ENCODE measurements around the gene RNF217.
"Not testable (repeated sequence)": the region's sequence is repeated elsewhere in the genome, so short reads cannot be mapped to it uniquely, and the experiment has no call there.

The RNF217 gene, protein sequence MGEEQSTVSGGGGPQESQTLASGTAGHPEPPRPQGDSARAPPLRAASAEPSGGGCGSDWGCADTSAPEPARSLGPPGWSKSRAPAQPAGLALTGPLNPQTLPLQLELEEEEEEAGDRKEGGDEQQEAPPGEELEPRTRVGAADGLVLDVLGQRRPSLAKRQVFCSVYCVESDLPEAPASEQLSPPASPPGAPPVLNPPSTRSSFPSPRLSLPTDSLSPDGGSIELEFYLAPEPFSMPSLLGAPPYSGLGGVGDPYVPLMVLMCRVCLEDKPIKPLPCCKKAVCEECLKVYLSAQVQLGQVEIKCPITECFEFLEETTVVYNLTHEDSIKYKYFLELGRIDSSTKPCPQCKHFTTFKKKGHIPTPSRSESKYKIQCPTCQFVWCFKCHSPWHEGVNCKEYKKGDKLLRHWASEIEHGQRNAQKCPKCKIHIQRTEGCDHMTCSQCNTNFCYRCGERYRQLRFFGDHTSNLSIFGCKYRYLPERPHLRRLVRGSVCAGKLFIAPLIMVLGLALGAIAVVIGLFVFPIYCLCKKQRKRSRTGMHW

GRCh38 chr6:124961777-124962638 lies at the start of gene RNF217:
Gene RNF217 (plus strand): TSS chr6:124962437. CDS start chr6:124962545, 108 bp downstream.
- DNase-seq (ENCODE audit: low read depth in 1 of 2, low spot score in 1 of 2): no peak

DNA sequence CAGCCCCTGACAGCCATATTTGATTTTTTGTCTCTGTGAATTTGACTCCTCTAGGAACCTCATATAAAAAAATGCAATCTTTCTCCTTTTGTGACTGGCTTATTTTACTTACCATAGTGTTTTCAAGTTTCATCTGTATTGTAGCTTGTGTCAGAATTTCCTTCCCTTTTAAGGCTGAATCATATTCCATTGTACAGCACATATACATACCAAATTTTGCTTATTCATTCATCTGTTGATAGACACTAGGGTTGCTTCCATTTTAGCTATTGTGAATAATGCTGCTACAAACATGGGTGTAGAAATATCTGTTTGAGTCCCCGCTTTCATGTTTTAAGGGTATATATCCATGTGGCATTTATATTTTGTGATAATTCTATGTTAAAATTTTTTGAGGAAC lies 49.2 kb upstream of the RNF217 start:
- no peak for DNase-seq (ENCODE audit: low read depth in 1 of 2, low spot score in 1 of 2)

GRCh38 chr6:124917769-124918168 lies 44.5 kb upstream of the RNF217 start:
- no peak for DNase-seq (ENCODE audit: low read depth in 1 of 2, low spot score in 1 of 2)

- not testable (repeated sequence) for DNase-seq (ENCODE audit: low read depth in 1 of 2, low spot score in 1 of 2)
Observed at GRCh38 chr6:124919703-124920102, 42.5 kb upstream of the RNF217 start.

- no peak for DNase-seq (ENCODE audit: low read depth in 1 of 2, low spot score in 1 of 2)
Observed at GRCh38 chr6:124924333-124924759, 37.9 kb upstream of the RNF217 start.

GRCh38 chr6:124926435-124926834 lies 35.8 kb upstream of the RNF217 start:
- no peak for DNase-seq (ENCODE audit: low read depth in 1 of 2, low spot score in 1 of 2)

DNA sequence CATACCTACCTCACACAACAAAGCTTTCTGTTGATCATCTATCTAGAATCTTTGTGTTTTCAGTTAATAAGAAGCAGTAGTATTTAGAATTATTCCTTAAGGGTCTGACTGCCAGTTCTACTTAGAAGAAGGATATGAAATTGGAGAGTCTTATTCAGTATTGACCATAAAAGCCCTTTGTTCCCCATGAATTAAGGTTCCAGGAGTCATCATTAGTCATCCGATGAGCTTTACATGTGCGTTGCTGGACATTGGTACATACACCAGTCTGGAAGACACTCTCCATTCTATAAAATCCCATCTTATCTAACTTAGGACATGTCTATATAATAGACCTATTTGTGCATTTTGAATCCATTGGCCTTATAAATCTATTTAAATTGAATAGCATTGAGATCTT lies 34.4 kb upstream of the RNF217 start:
- DNase-seq (ENCODE audit: low read depth in 1 of 2, low spot score in 1 of 2): no peak

DNA sequence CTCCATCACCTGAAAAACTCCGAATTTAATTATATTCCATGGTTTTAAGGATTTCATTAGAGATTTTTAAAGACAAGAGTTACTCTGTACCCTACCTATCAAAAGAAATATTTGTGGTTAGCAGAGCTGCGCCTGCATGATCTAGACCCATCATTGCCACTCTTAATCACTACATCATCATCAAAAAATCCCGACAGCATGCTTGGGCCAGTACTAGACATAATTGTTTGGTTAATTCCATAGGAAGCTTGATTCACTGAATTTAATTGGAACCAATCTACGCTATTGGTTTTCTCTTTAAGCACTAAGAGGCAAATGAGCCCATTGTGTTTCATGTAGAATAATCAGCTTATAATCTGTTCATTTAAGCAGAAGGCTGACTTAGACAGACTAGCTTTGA lies 33.4 kb upstream of the RNF217 start:
- DNase-seq (ENCODE audit: low read depth in 1 of 2, low spot score in 1 of 2): no peak

DNA sequence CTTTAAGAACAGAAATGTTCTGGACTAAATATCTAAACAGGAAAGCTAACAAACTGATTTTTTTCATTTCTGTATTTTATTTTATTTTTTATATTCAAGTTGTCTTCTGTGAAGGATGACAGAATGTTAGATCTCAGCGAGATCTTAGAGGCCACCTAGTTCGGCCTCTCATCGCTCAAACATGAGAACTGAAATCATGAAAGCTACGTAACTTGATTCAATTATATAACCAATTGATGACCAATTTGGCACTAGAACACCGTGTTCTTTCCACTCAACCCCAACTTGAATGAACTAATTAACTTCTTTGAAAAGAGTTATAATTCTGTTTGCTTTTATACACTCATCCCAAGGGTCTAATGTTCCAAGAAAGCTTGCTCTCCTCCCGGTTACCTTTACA lies 24.6 kb upstream of the RNF217 start:
- DNase-seq (ENCODE audit: low read depth in 1 of 2, low spot score in 1 of 2): no peak

GRCh38 chr6:124941259-124941658 lies 21.0 kb upstream of the RNF217 start:
- no peak for DNase-seq (ENCODE audit: low read depth in 1 of 2, low spot score in 1 of 2)

GRCh38 chr6:124943658-124944057 lies 18.6 kb upstream of the RNF217 start:
- DNase-seq (ENCODE audit: low read depth in 1 of 2, low spot score in 1 of 2): no peak

DNA sequence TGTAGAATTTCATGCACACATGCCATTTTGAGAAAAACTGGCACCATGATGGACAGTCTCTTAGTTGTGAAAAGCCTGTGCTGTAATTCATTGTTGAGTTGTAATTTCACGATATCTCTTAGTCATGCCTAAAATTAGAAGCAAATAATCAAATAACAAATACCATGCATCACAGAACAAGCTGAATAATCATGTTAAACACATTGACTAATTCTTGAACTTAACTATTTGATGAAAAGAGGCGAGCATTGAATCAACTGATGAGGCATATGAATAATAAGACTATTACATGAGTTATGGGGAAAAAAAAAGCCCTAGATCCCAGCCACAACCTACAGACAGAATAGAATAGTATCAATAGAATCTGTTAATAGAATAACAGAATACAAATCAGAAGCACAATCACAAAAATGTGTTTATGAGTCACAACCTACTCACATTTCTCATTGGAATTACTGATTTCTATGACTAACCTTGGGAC lies 14.2 kb upstream of the RNF217 start:
- no peak for DNase-seq (ENCODE audit: low read depth in 1 of 2, low spot score in 1 of 2)

DNA sequence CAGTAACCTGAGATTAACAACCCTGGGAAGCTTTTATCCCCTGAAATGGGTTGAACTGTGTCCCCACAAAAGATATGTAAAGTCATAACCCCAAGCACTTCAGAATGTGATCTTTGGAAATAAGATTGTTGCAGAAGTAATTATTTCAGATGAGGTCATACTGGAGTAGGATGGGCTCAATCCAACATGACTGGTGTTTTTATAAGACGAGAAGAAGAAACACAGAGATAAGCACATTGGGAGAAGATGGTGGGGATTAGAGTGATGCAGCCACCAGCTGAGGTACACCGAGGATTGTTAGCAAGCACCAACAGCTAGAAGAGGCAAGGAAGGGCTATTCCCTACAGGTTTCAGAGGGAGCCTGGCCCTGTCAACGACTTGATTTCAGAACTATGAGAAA lies 12.5 kb upstream of the RNF217 start:
- no peak for DNase-seq (ENCODE audit: low read depth in 1 of 2, low spot score in 1 of 2)

GRCh38 chr6:124953808-124954207 lies 8.4 kb upstream of the RNF217 start:
- no peak for DNase-seq (ENCODE audit: low read depth in 1 of 2, low spot score in 1 of 2)

- DNase-seq (ENCODE audit: low read depth in 1 of 2, low spot score in 1 of 2): no peak
Observed at GRCh38 chr6:124955108-124955856, 7.0 kb upstream of the RNF217 start.

DNA sequence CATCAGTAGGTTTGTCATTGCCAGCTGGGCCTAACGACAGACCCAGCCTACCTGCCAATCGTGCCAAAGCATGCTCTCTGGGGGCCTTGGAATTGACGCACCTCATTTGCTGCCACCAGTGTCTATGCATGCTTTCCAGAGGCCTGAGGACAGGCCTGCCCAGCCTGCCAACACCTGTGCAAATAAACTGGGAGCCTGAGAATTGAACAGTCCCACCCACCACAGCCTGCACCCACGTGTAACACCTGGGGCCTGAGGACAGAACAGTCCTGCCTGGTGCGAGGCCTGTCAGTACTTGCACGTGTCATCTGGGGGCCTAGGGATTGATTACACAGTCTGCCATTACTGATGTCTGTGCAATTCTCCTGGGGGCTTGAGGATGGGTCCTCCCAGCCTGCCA lies 6.2 kb upstream of the RNF217 start:
- no peak for DNase-seq (ENCODE audit: low read depth in 1 of 2, low spot score in 1 of 2)

GRCh38 chr6:124958149-124958548 lies 4.1 kb upstream of the RNF217 start:
- no peak for DNase-seq (ENCODE audit: low read depth in 1 of 2, low spot score in 1 of 2)

DNA sequence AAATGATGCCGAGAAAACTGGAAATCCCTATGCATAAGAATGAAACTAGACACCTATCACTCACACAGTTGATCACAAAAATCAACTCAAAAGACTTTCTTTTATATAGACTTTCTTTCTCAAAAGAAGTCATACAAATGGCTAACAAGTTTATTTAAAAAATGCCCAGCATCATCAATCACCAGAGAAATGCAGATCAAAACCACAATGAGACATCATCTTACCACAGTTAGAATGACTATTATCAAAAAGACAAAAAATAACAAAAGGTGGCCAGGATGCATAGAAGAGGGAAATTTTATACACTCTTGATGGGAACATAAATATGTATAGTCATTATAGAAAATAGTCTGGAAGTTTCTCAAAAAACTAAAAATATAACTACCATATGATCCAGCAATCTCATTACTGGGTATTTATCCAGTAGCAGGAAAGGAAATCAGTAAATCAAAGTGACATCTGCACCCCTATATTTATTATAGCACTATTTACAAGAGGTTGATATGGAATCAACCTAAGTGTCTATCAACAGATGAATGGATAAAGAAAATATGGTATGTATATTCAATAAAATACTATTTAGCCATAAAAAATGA lies 3.4 kb upstream of the RNF217 start:
- no peak for DNase-seq (ENCODE audit: low read depth in 1 of 2, low spot score in 1 of 2)

DNA sequence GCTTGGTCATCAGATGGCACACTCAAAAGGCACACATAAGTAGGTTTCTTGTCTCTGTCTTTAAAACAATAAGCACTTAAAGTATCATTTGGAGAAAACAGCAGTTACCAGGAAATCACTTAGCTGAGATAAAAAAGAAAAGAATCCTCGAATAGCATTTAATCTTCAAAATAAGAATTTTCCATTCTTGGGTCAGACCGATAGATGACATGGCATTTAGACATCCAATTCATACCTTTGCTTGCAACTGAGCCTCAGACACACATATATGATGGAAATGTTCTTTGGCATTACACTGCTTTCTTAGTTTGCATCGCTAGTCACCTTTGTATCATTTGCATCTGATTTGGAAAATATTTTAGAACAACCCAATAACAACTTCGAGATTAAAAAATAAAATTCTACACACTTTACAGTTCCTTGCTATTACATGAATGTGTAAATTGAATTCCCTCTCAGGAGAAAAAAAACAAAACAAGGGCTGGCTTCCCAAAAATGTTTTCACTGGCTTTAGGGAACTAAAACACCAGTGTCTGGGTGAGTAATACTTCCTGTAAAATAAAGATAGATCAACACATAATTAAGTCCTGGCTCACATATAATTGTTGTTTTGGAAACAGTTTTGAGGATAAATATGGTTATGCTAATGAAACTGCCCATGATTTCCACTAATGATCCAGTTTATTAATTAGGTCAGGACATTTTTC lies 1.3 kb upstream of the RNF217 start:
- no peak for DNase-seq (ENCODE audit: low read depth in 1 of 2, low spot score in 1 of 2)

DNA sequence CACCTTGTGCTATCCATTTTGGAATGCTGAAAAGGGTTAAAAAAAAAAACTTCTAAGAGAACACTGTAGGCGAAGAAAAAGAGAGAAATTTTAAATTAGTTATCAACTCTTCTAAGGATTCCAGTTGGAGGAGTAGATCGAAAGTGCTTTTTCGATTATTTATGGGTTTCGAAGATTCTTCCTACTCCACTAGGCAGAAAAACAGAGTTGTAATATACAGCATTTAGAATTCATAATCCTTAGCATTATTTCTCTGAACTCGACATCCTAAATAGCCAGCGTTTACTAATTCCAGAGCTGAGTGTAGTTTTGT lies 817 bp upstream of the RNF217 start:
- DNase-seq (ENCODE audit: low read depth in 1 of 2, low spot score in 1 of 2): no peak
